IPS DF 6.9 (cell line): Measurements from ENCODE around the gene SDK1.
A peak's percentile ranks its signal among the peaks of the same experiment; 100 is the strongest.

Experiments
- DNase-seq: peaks from one replicate; pipeline ENCODE4 v3.0.0-alpha.2; 2013; ENCODE audit warnings: low read depth, low spot score
- H3K27ac ChIP-seq: one replicate; pipeline ENCODE4 v1.5.1; 2013; ENCODE audit warnings: low read length, control low read depth
- H3K27me3 ChIP-seq: 2 replicates; pipeline ENCODE4 v1.6.1; 2013; ENCODE audit warnings: mild to moderate bottlenecking, low read length; ENCODE audit not compliant: control insufficient read depth, insufficient read depth
- H3K36me3 ChIP-seq: 2 replicates; pipeline ENCODE4 v1.6.1; 2013; ENCODE audit warnings: low read length; ENCODE audit not compliant: control insufficient read depth, insufficient read depth
- H3K4me1 ChIP-seq: 2 replicates; pipeline ENCODE4 v1.6.1; 2013; ENCODE audit warnings: low read length; ENCODE audit not compliant: control insufficient read depth, insufficient read depth
- H3K4me3 ChIP-seq: 2 replicates; pipeline ENCODE4 v1.5.1; 2013; ENCODE audit warnings: mild to moderate bottlenecking, low read length
- H3K9me3 ChIP-seq: 2 replicates; pipeline ENCODE4 v1.6.1; 2013; ENCODE audit warnings: low read length, inconsistent platforms; ENCODE audit not compliant: control insufficient read depth, insufficient read depth
- WGBS: extraction: QIAGEN DNeasy Blood & Tissue Kit; methylation state at CpG from one replicate; pipeline ENCODE4 v1.1.7; 2013; ENCODE audit warnings: mixed read lengths, missing lambda C conversion rate; ENCODE audit not compliant: insufficient read length, insufficient coverage; 5-methylcytosine and 5-hydroxymethylcytosine counted together

Gene SDK1

DNA sequence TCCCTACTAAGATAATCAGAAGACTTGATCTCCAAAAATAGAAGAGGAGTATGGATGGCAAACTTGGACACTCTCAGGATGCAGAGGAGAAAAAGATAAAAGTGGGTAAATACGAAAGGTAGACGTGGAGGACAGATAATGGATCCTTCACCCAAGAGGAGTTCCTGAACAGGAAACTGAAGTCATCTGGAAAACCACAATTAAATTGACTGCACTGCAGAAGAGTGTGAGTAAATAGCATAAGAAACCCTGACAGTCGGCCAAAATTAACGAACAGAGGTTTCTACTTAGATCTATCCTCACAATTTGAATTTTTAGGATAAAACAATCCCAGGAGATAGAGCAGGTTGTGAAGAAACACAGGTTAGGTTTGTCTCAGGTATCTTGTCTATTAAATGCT, 70.5 kb downstream of the SDK1 start:
- Histone ChIP-seq H3K27me3 (no peaks in the 10 kb centered on the region), H3K9me3 (no peaks in the 10 kb centered on the region), H3K4me1 (no peaks in the 10 kb centered on the region; the same call in 1 of the 2 replicates), H3K27ac (no peak overlapping the region), H3K4me3 (no peak overlapping the region), H3K36me3 (no peaks in the 10 kb centered on the region)
- no peak for DNase-seq
- no CpG with 5 or more reads among the region's 4 CpGs for WGBS

DNA sequence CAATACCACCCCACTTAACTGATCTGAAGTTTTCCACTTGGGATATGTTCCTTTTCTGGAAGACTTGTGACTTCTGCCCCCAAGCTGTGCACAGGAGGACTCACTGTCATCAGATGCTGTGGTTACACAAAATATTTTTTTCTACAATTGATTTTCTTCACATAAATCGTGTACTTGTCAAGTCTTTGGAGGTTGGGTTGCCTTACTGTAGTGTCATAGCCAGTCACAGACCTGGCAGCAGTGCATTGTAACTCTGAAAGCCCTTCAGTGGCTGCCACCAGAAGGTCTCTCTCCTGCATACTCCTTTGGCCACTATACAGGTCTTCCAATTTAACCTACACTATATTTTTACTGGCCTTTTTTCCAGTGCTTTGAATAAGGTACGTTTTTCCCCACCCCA, 73.2 kb downstream of the SDK1 start:
- no peak for DNase-seq
- whole genome bisulfite sequencing, result no CpG with 5 or more reads among the region's 2 CpGs
- H3K9me3 ChIP-seq, result no peaks in the 10 kb centered on the region
- H3K36me3 ChIP-seq, result no peaks in the 10 kb centered on the region
- peaks cover 4% of the 10 kb centered on the region for H3K4me1 ChIP-seq
- no peaks in the 10 kb centered on the region for H3K27me3 ChIP-seq
- no peak overlapping the region for H3K4me3 ChIP-seq
- no peak overlapping the region for H3K27ac ChIP-seq

- H3K4me3 ChIP-seq, result no peak overlapping the region
- no peaks in the 10 kb centered on the region for H3K36me3 ChIP-seq
- DNase-seq, result no peak
- no peak overlapping the region for H3K27ac ChIP-seq
- H3K9me3 ChIP-seq, result no peaks in the 10 kb centered on the region
- peaks cover 9% of the 10 kb centered on the region for H3K4me1 ChIP-seq
- WGBS, result no CpG with 5 or more reads among the region's 18 CpGs
- no peaks in the 10 kb centered on the region for H3K27me3 ChIP-seq
These were observed 77.5 kb downstream of the SDK1 start for GRCh38 chr7:3378390-3379150.

DNA sequence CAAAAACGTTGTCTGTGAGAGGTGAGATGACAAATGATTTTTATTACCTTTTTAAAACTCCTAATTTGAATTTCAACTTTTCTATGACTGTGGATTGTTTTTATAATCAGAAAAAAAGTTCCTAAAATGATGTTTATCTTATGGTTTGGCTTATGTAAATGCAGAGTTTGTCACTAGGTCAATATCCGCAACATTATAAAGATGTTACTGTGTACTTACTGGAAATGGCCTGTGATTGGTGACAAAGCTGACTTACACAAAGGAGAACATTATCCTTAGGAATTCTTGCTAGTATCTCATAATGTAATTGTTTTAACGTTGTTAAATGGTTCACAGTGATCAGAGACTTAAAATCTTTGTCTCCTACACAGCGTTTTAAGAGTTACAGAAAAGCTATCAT, 79.0 kb downstream of the SDK1 start:
- Histone ChIP-seq H3K36me3 (no peaks in the 10 kb centered on the region), H3K4me3 (no peak overlapping the region), H3K4me1 (peaks cover 9% of the 10 kb centered on the region), H3K27me3 (no peaks in the 10 kb centered on the region), H3K9me3 (no peaks in the 10 kb centered on the region), H3K27ac (no peak overlapping the region)
- no peak for DNase-seq
- no CpG with 5 or more reads among the region's 4 CpGs for WGBS

DNA sequence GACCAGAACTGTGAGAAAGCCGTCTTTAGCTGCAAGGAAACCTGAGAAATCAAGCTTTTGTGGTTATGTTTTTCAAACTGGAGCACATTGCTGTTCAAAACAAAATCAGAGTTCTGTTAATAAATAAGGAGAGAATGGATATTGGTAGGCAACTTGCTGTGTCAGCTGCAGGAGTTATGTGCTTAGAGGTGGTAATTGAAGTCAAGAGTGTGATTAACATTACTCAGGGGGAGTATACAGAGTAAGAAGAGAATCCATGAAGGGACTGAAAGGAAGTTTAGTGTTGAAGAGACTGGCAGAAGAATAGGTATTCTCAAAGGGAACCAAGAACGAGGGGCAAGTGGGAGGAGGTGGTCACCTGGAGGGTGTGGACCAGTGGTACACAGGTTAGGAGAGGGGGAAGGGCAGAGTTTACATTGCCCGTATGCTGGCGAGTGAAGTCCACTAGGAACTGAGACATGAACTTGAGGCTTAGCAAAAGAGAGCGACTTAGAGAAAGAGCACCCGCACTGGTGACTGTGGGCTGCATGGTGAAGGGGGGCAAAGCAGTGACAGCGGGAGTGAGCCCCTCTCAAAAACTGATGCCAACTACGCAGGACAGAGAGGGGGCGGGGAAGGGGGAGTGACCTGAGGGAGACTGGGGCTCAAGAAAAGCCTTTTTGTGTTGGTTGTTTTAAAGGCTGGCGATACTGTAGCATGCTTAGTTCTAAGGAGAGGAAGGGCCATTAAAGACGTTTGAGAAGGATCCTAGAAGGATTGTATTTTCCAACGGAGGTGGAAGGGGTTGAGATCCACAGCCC, 80.0 kb downstream of the SDK1 start:
- H3K27ac ChIP-seq, result no peak overlapping the region
- no peak overlapping the region for H3K4me3 ChIP-seq
- no peaks in the 10 kb centered on the region for H3K27me3 ChIP-seq
- H3K4me1 ChIP-seq, result peaks cover 9% of the 10 kb centered on the region
- WGBS, result no CpG with 5 or more reads among the region's 12 CpGs
- no peaks in the 10 kb centered on the region for H3K36me3 ChIP-seq
- DNase-seq, result no peak
- H3K9me3 ChIP-seq, result no peaks in the 10 kb centered on the region

GRCh38 chr7:3386423-3387190, 85.6 kb downstream of the SDK1 start:
- H3K27me3 ChIP-seq, result no peaks in the 10 kb centered on the region
- no peaks in the 10 kb centered on the region for H3K4me1 ChIP-seq
- no peak for DNase-seq
- no CpG with 5 or more reads among the region's 5 CpGs for WGBS
- H3K4me3 ChIP-seq, result no peak overlapping the region
- H3K27ac ChIP-seq, result no peak overlapping the region
- H3K9me3 ChIP-seq, result no peaks in the 10 kb centered on the region
- no peaks in the 10 kb centered on the region for H3K36me3 ChIP-seq

- Histone ChIP-seq H3K27ac (no peak overlapping the region), H3K27me3 (no peaks in the 10 kb centered on the region), H3K9me3 (no peaks in the 10 kb centered on the region), H3K36me3 (no peaks in the 10 kb centered on the region), H3K4me1 (no peaks in the 10 kb centered on the region), H3K4me3 (no peak overlapping the region)
- DNase-seq, result no peak
- WGBS, result no CpG with 5 or more reads among the region's 3 CpGs
These were observed 92.8 kb downstream of the SDK1 start for GRCh38 chr7:3393862-3394261.

- Histone ChIP-seq H3K4me1 (peaks cover 1% of the 10 kb centered on the region; the same call in 1 of the 2 replicates), H3K9me3 (no peaks in the 10 kb centered on the region), H3K27me3 (no peaks in the 10 kb centered on the region), H3K4me3 (no peak overlapping the region), H3K36me3 (no peaks in the 10 kb centered on the region), H3K27ac (no peak overlapping the region)
- DNase-seq, result no peak
- WGBS, result no CpG with 5 or more reads among the region's 3 CpGs
These were observed 96.3 kb downstream of the SDK1 start for GRCh38 chr7:3397324-3397723.

- H3K4me1 ChIP-seq, result peaks cover 1% of the 10 kb centered on the region; the same call in 1 of the 2 replicates
- no CpG with 5 or more reads among the region's 2 CpGs for WGBS
- no peaks in the 10 kb centered on the region for H3K27me3 ChIP-seq
- no peak overlapping the region for H3K4me3 ChIP-seq
- H3K36me3 ChIP-seq, result no peaks in the 10 kb centered on the region
- peak; percentile 88 for DNase-seq
- no peaks in the 10 kb centered on the region for H3K9me3 ChIP-seq
- no peak overlapping the region for H3K27ac ChIP-seq
These were observed 98.8 kb downstream of the SDK1 start for GRCh38 chr7:3399858-3400257.

- 100% methylated on average over 1 of the region's 1 CpG for whole genome bisulfite sequencing
- no peak overlapping the region for H3K4me3 ChIP-seq
- H3K27ac ChIP-seq, result no peak overlapping the region
- no peak for DNase-seq
- H3K9me3 ChIP-seq, result no peaks in the 10 kb centered on the region
- no peaks in the 10 kb centered on the region for H3K27me3 ChIP-seq
- no peaks in the 10 kb centered on the region for H3K36me3 ChIP-seq
- peaks cover 1% of the 10 kb centered on the region; the same call in 1 of the 2 replicates for H3K4me1 ChIP-seq
These were observed 103.4 kb downstream of the SDK1 start for GRCh38 chr7:3404501-3404900.
